RPMI7951 (cell line): ENCODE data around the gene MED1. TPM values are rescaled to one million over a fixed set of nuclear protein-coding genes. Genes with fewer than 3 reads are reported as not detected.

ENCODE experiments used
- DNase-seq: peaks from one replicate; pipeline ENCODE4 v3.0.0-alpha.2; 2012; ENCODE audit warnings: low read depth
- total RNA-seq: library from RNA; depleted of rRNA; stranded (reverse); fragments of >200 nt; shearing (Covaris generic); gene quantifications from 2 replicates; pipeline ENCODE4 v1.2.3, GENCODE V29; 2014; rRNA removed

Gene MED1
- total RNA-seq, 1 experiment from 2014 or later, result 20.9 TPM

DNA sequence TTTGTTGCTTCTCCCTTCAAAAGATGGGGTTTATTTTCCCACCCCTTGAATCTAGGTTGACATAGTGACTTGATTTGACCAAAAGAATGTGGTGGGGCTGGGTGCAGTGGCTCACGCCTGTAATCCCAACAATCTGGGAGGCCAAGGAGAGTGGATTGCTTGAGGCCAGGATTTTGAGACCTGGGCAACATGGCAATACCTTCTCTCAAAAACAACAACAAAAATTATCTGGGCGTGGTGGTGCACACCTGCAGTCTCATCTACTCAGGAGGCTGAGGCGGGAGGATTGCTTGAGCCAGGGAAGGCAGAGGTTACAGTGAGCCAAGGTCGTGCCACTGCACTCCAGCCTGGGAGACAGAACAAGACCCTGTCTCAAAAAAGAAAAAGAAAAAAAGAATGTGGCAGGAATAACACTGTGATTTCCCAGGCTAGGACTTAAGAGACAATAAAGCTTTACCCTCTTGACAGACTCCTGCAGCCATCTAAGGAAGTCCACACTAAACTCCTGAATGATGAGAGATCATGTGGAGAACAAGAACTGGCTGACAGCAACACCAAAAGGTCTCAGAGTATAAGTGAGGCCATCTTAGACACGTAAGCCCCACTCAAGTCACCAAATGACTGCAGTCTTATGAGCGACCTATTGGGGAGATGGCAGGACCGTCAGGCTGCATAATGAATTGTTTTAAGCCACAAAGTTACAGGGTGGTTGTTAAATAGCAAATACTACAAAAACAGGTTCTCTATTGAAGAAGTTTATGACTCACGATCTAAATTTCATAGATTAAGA is 86.6 kb downstream of the MED1 start:
- DNase-seq, result no peak

DNA sequence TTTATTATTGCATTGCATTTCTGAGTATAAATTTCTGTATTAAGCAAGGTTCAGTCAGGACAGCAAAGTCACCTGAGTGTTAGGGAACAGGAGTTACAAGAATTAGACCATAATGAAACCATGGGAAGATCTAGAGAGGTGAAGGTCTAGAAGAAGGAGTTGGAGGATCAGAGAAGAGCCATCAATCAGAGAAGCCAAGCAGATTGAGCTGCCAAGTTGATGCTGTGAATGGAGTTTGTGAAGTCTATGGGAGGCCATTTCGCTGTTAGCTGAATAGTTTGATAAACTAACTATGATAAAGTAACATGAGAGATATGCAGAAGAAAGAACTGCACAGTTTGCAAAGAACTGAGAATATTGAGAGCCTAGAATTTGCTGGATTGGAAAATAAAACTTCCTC is 90.0 kb downstream of the MED1 start:
- no peak for DNase-seq

DNA sequence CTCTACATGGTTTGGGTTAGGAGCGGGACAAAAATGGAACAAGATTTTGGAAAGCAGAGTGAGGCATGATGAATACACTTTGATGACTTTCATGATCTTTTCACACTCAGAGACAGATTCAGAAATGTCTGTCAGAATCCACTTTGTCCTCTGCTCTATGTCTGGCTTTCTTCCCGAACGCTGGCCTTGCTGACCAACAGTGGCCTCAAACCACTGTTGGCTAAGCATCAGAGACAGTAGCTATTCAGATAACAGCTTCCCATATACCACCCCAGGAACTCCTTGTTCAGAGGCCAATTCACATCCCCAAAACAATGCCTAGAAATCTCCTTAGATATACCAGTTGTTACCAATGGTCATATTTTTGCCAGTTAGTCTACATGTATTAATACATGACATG is 90.5 kb downstream of the MED1 start:
- DNase-seq, result no peak

DNA sequence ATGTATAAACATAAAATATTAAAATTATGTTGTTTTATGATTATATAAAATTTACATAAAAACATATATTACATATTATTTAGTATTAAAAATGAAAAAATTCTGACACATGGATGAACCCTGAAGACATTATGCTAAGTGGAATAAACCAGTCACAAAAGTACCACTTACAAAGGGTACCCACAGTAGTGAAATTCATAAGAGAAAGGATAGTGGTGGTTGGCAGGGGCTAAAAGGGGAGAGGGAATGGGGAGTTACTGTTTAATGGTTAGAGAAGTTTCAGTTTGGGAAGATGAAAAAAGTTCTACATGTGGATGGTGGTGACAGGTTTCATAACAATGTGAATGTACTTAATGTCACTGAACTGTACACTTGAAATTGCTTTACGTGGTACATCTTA is 91.1 kb downstream of the MED1 start:
- no peak for DNase-seq

DNA sequence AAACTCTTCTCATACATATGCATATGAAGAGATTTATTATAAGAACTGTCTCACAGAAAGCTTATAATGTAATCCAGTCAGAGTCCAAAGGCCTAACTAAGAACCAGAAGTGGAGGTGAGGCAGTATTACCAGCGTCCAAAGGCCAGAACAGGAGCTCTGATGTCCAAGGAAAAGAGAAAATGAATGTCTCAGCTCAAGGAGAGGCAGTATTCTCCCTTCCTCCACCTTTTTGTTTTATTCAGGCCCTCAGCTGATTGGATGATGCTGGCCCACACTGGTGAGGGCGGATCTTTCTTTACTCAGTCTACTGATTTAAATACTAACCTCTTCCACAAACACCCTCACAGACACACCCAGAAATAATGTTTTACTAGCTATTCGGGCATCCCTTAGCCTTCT is 93.1 kb downstream of the MED1 start:
- no peak for DNase-seq

DNA sequence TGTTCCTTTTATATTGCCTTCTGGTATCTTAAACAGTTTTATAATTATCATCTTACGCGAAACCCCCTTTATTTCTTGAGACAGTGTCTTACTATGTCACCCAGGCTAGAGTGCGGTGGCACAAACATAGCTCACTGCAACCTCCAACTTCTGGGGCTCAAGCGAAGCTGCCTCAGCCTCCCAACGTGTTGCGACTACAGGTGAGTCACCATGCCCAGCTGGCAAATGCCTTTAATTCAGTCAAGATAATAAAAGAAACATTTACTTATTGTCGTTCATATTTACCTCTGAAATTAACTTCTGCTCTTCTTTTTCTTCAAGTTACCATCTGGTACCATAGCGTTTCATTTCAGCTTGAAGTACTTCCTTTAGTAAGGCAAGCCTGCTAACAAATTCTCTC is 93.6 kb downstream of the MED1 start:
- DNase-seq, result no peak

Other genes with a start within 250 kb of the MED1 start
- gene STAC2, start 225.3 kb downstream of the MED1 start, total RNA-seq, result 0.10 and 0.12 TPM in 2 replicates
- 6.1 and 7.1 TPM in 2 replicates for gene FBXL20, start 49.6 kb downstream of the MED1 start, total RNA-seq
- 15.6 and 20.8 TPM in 2 replicates for gene CDK12, start 10.2 kb upstream of the MED1 start, total RNA-seq
- gene NEUROD2, start 156.7 kb upstream of the MED1 start, total RNA-seq, result not detected in 2 replicates
- gene PPP1R1B, start 175.7 kb upstream of the MED1 start, total RNA-seq, result 0.48 TPM in 1 of 2 replicates, not detected in the other
- 24.4 and 26.0 TPM in 2 replicates for gene STARD3, start 185.9 kb upstream of the MED1 start, total RNA-seq
- gene TCAP, start 214.1 kb upstream of the MED1 start, total RNA-seq, result 0.24 and 0.39 TPM in 2 replicates
- gene PNMT, start 217.2 kb upstream of the MED1 start, total RNA-seq, result 0.68 TPM in 1 of 2 replicates, not detected in the other
- 4.0 and 7.9 TPM in 2 replicates for gene PGAP3, start 236.8 kb upstream of the MED1 start, total RNA-seq
- 11.2 and 11.5 TPM in 2 replicates for gene ERBB2, start 248.8 kb upstream of the MED1 start, total RNA-seq